ENCODE data around the gene CEACAM3. TPM values are rescaled to one million over a fixed set of nuclear protein-coding genes. Genes with fewer than 3 reads are reported as not detected.

CEACAM3 gene
- total RNA-seq, 1 donor from 2014 or later, result not detected

DNA sequence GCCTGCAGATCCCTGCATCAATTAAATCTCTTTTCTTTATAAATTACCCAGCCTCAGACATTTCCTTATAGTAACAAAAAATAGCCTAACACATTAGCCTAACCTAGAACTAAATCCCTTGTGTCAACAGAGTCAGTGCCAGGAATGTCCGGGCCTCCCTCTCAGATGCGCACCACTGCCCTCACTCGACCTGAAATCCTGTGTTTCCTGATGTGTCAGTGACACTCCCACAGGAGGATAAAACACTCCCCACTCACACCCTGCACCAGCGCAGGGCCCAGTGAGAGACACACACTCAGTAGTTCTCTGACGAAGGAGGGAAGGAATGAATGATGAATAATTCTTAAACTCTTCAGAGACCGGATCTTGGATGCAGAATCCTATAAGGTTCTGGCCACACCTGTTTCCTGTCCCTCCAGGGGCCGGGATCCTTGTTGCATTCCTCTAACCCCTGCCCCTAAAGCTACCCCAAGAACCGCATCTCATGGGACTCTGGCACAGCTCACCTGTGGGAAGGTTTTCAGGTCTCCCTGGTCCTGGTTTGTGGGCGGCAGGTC lies 3.1 kb downstream of the CEACAM3 start:
- no peak overlapping the region for H3K27ac Mint-ChIP-seq
- H3K4me1 Mint-ChIP-seq (ENCODE audit: low read depth), result peaks cover 35% of the 10 kb centered on the region
- peaks cover 4% of the 10 kb centered on the region for H3K36me3 Mint-ChIP-seq (ENCODE audit: low read depth)
- DNase-seq (ENCODE audit: low spot score), result no peak
- H3K4me3 Mint-ChIP-seq, result no peak overlapping the region
- H3K9me3 Mint-ChIP-seq, result no peaks in the 10 kb centered on the region
- intact Hi-C loops (cut with micrococcal nuclease), result no loop called here
- H3K27me3 Mint-ChIP-seq (ENCODE audit: insufficient read depth), result peaks cover 16% of the 10 kb centered on the region

DNA sequence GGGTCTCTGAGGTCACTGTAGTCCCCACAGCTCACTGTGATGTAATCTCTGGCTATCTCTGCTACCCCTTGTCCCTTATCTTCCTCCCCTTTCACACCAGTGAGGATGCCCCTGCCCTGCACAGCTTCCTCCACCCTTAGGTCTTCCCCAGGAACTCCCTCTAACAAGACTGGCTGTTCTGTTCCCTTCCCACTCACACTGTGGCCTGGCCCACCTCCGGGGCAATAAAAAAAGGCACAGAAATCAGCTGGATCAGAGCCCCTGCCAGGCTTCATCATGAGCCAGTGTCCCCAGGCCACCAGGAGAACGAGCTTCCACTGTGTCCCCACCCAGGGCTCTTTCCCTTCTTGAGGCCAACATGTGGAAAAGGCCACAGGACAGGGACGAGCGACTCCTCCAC lies 4.6 kb downstream of the CEACAM3 start:
- H3K9me3 Mint-ChIP-seq, result no peaks in the 10 kb centered on the region
- H3K36me3 Mint-ChIP-seq (ENCODE audit: low read depth), result peaks cover 4% of the 10 kb centered on the region
- H3K27ac Mint-ChIP-seq, result no peak overlapping the region
- DNase-seq (ENCODE audit: low spot score), result no peak
- no peak overlapping the region for H3K4me3 Mint-ChIP-seq
- H3K4me1 Mint-ChIP-seq (ENCODE audit: low read depth), result peaks cover 39% of the 10 kb centered on the region
- peaks cover 11% of the 10 kb centered on the region for H3K27me3 Mint-ChIP-seq (ENCODE audit: insufficient read depth)
- intact Hi-C loops (cut with micrococcal nuclease), result no loop called here

DNA sequence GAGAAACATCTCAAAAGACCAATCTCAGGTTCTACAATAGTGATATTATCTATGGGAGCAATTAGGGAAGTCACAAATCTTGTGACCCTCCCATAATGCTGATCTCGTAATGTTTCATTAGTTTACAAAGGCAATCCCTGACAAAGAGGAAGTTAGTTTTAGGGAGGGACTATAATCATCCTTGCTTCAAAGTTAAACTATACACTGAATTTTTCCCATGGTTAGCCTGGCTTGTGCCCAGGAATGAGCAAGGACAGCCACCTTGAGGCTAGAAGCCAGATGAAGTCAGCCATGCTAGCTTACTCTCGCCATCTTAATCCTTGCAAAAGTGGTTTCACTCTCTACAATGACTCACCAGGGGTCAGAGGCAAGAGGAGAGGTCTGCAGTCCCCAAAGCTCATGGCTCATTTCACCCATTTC lies 5.4 kb downstream of the CEACAM3 start:
- H3K4me1 Mint-ChIP-seq (ENCODE audit: low read depth), result peaks cover 42% of the 10 kb centered on the region
- DNase-seq (ENCODE audit: low spot score), result no peak
- peaks cover 5% of the 10 kb centered on the region for H3K27me3 Mint-ChIP-seq (ENCODE audit: insufficient read depth)
- no peak overlapping the region for H3K4me3 Mint-ChIP-seq
- no peaks in the 10 kb centered on the region for H3K9me3 Mint-ChIP-seq
- H3K27ac Mint-ChIP-seq, result peak overlapping the region; percentile 5
- intact Hi-C loops (cut with micrococcal nuclease), result no loop called here
- peaks cover 4% of the 10 kb centered on the region for H3K36me3 Mint-ChIP-seq (ENCODE audit: low read depth)

DNA sequence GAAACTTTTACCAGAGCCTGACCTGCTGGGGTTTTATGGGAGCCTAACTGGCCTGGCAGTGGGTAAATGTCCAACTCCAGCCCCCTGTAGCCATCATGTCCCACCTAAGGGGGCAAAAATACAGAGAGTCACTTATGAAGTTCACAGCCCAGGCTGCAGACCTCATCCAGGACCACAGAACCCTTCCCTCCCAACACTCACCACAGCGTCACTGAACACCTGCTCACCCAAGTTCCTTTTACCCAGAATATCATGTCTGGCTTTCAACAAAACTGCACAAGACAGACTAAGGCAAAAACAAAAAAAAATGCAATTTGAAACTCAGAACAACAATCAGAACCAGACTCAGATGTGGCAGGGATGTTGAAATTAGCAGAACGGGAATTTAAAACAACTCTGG lies 6.4 kb downstream of the CEACAM3 start:
- H3K27me3 Mint-ChIP-seq (ENCODE audit: insufficient read depth), result peaks cover 2% of the 10 kb centered on the region
- H3K4me3 Mint-ChIP-seq, result no peak overlapping the region
- H3K9me3 Mint-ChIP-seq, result no peaks in the 10 kb centered on the region
- peaks cover 4% of the 10 kb centered on the region for H3K36me3 Mint-ChIP-seq (ENCODE audit: low read depth)
- intact Hi-C loops (cut with micrococcal nuclease), result no loop called here
- H3K4me1 Mint-ChIP-seq (ENCODE audit: low read depth), result peaks cover 42% of the 10 kb centered on the region
- H3K27ac Mint-ChIP-seq, result peak overlapping the region; percentile 69
- no peak for DNase-seq (ENCODE audit: low spot score)

DNA sequence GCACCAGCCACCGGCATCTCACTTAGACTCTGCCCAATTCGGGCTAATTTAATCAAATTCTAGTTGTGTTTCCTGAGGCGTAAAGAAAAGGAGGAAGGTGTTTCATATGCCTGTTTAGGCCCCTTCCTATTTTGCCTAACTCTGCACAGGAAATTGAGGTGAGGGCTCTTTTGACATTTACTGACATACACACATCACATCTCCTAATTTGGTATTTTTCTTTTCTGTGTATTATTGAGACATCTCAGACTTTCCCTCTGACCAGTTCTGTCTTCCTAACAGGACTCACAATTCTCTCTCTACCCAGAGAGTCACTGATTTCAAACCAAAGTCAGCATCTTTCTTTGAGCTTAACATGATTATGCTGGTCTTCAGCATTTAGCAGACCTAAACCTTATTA lies 7.9 kb downstream of the CEACAM3 start:
- H3K4me3 Mint-ChIP-seq, result no peak overlapping the region
- H3K27ac Mint-ChIP-seq, result peak overlapping the region; percentile 83
- DNase-seq (ENCODE audit: low spot score), result no peak
- H3K4me1 Mint-ChIP-seq (ENCODE audit: low read depth), result peaks cover 47% of the 10 kb centered on the region
- no peaks in the 10 kb centered on the region for H3K9me3 Mint-ChIP-seq
- intact Hi-C loops (cut with micrococcal nuclease), result no loop called here
- H3K36me3 Mint-ChIP-seq (ENCODE audit: low read depth), result peaks cover 4% of the 10 kb centered on the region
- H3K27me3 Mint-ChIP-seq (ENCODE audit: insufficient read depth), result no peaks in the 10 kb centered on the region

DNA sequence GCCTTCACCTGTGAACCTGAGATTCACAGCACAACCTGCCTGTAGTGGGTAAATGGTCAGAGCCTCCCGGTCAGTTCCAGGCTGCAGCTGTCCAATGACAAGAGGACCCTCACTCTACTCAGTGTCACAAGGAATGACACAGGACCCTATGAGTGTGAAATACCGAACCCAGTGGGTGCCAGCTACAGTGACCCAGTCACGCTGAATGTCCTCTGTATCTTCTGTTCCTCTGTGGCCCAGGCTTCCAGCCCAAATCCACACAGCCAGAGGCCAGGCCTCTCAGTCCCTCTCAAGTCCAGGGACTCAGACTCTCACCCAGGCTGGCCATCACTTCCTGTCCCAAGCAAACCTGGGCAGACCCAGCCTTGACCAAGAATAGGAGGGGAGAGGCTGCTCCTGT lies 10.8 kb downstream of the CEACAM3 start:
- Mint-ChIP-seq H3K27me3 (ENCODE audit: insufficient read depth) (no peaks in the 10 kb centered on the region), H3K4me3 (no peak overlapping the region), H3K36me3 (ENCODE audit: low read depth) (peaks cover 4% of the 10 kb centered on the region), H3K9me3 (no peaks in the 10 kb centered on the region), H3K4me1 (ENCODE audit: low read depth) (peaks cover 38% of the 10 kb centered on the region), H3K27ac (no peak overlapping the region)
- intact Hi-C loops (cut with micrococcal nuclease), result no loop called here
- no peak for DNase-seq (ENCODE audit: low spot score)

DNA sequence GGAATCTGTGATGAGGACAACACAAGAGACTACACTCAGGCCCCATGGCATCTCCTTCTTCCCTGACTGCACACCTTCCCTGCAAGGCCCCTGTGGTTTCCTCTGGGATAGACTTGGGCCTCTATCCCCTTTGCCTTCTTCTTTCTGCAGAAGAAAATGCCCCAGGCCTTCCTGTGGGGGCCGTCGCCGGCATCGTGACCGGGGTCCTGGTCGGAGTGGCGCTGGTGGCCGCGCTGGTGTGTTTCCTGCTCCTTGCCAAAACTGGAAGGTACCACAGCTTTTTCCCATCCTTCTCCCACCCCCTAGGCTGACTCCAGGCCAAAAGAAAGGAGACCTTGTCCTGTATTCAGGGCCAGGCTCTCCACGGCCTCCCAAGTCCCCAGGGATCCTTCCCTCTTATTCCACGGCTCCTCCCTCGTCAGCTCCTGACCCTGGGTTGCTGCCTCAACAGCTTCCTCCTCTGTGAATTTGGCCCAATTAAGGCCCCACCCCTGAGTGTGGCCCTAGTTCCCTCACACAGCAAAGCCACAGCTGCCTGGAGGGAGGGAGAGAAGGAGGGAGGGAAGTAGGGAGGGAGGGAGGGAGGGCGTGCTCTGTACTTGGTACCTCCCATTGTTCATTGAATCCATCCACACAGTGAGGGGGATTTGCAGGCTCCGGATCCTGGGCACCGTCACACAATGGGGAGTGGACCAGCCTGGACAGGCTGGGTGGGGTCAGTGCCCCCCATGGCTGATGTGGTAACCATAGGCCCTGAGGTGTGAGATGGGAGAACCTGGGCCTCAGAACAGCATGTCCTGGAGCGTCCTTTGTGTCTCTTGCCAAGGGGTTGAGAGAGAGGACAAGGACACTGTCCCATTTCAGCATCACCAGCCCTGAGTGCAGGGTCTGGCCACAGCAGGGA lies 12.5 kb downstream of the CEACAM3 start:
- Mint-ChIP-seq H3K4me3 (no peak overlapping the region), H3K27ac (no peak overlapping the region), H3K27me3 (ENCODE audit: insufficient read depth) (no peaks in the 10 kb centered on the region), H3K36me3 (ENCODE audit: low read depth) (peaks cover 3% of the 10 kb centered on the region), H3K4me1 (ENCODE audit: low read depth) (peaks cover 30% of the 10 kb centered on the region), H3K9me3 (no peaks in the 10 kb centered on the region)
- no peak for DNase-seq (ENCODE audit: low spot score)
- intact Hi-C loops (cut with micrococcal nuclease), result no loop called here

DNA sequence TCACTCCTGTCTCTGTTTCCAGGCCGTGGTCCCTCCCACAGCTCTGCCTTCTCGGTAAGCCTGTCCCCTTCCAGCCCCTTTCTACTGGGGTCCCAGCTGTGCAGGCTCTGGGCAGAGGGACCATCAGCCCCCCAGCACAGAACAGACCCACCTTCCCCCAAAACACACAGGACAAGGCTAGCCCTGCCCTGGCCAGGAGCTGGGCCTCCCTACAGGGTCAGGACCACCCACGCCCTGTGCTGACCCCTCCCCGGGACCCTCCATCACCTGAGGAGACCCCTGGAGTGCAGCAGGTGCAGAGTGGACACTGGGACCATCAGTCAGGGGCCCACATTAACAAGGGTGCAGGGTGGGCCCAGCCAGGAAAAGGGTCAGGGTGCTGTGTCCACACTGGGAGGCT lies 13.9 kb downstream of the CEACAM3 start:
- no peaks in the 10 kb centered on the region for H3K36me3 Mint-ChIP-seq (ENCODE audit: low read depth)
- intact Hi-C loops (cut with micrococcal nuclease), result no loop called here
- H3K9me3 Mint-ChIP-seq, result no peaks in the 10 kb centered on the region

DNA sequence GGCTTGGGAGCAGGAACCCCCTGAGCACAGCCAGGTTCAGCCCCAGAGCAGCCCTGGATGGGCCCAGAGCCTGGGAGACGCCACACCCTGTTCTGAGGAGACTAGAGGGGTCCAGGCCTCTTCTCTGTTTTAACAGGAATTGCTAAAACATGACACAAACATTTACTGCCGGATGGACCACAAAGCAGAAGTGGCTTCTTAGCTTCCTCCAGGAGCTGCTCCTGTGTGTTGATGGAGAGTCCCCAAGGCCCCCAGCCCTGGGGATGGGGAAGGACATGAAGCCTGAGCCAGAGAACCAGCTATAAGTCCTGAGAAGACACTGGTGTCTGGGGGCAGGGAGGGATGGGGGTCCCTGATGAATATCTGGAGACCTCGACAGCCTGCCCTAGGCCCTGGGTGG lies 14.6 kb downstream of the CEACAM3 start:
- peaks cover 28% of the 10 kb centered on the region for H3K4me1 Mint-ChIP-seq (ENCODE audit: low read depth)
- intact Hi-C loops (cut with micrococcal nuclease), result no loop called here
- H3K36me3 Mint-ChIP-seq (ENCODE audit: low read depth), result no peaks in the 10 kb centered on the region
- no peak overlapping the region for H3K4me3 Mint-ChIP-seq
- no peak overlapping the region for H3K27ac Mint-ChIP-seq
- no peaks in the 10 kb centered on the region for H3K27me3 Mint-ChIP-seq (ENCODE audit: insufficient read depth)
- no peaks in the 10 kb centered on the region for H3K9me3 Mint-ChIP-seq
- DNase-seq (ENCODE audit: low spot score), result no peak

More for the DNA sequence above, 13.9 kb downstream of the CEACAM3 start:
- Mint-ChIP-seq H3K27me3 (ENCODE audit: insufficient read depth) (no peaks in the 10 kb centered on the region), H3K27ac (no peak overlapping the region), H3K4me1 (ENCODE audit: low read depth) (peaks cover 30% of the 10 kb centered on the region), H3K4me3 (no peak overlapping the region)
- no peak for DNase-seq (ENCODE audit: low spot score)

DNA sequence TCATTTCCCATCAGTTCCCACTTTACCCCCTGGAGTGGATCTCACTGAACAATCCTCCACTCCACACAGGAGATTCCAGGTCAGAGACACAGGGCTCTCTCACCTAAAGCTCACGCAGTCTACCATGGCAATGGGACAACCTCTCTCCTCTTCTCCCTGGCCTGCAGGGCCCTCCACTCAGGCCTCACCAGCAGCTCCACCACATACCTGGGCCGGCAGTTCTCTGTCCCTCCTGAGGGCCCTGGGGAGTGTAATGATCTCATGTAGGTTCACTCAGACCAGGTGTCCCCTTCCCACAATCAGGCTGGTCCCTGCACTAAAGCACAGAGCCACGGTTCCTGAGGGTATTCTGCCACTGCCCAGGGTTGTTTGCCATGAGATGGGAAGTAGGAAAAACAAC lies 15.6 kb downstream of the CEACAM3 start:
- H3K4me1 Mint-ChIP-seq (ENCODE audit: low read depth), result peaks cover 25% of the 10 kb centered on the region
- no peak overlapping the region for H3K4me3 Mint-ChIP-seq
- intact Hi-C loops (cut with micrococcal nuclease), result no loop called here
- DNase-seq (ENCODE audit: low spot score), result no peak
- no peaks in the 10 kb centered on the region for H3K27me3 Mint-ChIP-seq (ENCODE audit: insufficient read depth)
- no peaks in the 10 kb centered on the region for H3K9me3 Mint-ChIP-seq
- no peaks in the 10 kb centered on the region for H3K36me3 Mint-ChIP-seq (ENCODE audit: low read depth)
- H3K27ac Mint-ChIP-seq, result no peak overlapping the region

DNA sequence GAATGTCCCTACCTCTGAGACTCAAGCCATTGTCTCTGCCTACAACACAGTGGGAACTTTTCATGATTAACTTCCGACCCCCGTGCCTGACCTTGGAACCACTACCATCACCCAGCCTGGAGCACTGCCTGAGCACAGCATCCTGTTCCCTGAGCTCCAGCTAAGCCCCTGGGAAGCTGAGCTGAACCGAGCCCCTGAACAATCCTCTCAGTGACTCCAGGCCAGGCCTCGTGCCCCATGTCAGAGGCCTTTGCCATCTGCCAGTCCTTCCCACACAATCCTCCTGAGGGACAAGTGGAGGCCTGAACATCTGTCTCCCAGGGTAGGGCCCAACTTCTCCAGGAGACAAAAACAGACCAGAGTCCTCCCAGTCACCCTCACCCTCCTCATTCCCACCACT lies 17.5 kb downstream of the CEACAM3 start:
- Mint-ChIP-seq H3K9me3 (no peaks in the 10 kb centered on the region), H3K4me1 (ENCODE audit: low read depth) (peaks cover 20% of the 10 kb centered on the region), H3K36me3 (ENCODE audit: low read depth) (no peaks in the 10 kb centered on the region), H3K4me3 (no peak overlapping the region), H3K27ac (no peak overlapping the region), H3K27me3 (ENCODE audit: insufficient read depth) (peaks cover 8% of the 10 kb centered on the region)
- intact Hi-C loops (cut with micrococcal nuclease), result no loop called here
- DNase-seq (ENCODE audit: low spot score), result no peak

DNA sequence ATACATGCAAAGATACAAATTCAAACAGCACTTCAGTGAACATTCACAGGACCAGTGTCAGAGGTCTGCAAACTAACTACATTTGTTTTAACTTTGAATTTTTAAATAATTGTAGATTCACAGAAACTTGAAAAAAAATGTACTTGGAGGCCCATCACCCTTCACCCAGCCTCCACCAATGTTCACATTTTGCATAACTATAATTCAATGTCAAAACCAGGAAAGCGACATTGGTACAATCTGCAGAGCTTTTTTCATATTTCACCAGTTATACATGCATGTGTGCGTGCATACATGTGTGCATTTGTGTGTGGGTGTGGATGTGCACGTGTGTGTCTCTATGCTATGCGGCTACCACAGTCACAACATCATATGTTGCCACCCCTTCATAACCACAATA lies 18.9 kb downstream of the CEACAM3 start:
- DNase-seq (ENCODE audit: low spot score), result no peak
- Mint-ChIP-seq H3K9me3 (no peaks in the 10 kb centered on the region), H3K27me3 (ENCODE audit: insufficient read depth) (peaks cover 10% of the 10 kb centered on the region), H3K4me1 (ENCODE audit: low read depth) (peaks cover 20% of the 10 kb centered on the region), H3K27ac (no peak overlapping the region), H3K36me3 (ENCODE audit: low read depth) (no peaks in the 10 kb centered on the region), H3K4me3 (no peak overlapping the region)
- intact Hi-C loops (cut with micrococcal nuclease), result no loop called here

DNA sequence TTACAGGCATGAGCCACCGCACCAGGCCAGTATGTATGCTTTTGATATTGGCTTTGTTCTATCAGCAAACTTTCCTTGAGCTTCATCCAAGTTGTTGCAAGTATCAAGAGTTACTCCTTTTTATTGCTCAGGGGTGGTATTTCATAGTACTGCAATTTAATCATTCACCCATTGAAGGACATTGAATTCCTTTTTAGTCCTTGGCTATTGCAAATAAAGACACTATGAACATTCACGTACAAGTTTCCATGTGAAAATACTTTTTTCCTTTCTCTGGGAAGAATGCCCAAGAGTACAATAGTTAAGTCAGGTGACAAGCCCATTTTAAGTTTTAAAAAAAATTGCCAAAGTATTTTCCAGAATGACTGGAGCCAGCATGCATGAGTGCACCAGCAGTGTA lies 20.4 kb downstream of the CEACAM3 start:
- peaks cover 24% of the 10 kb centered on the region for H3K27me3 Mint-ChIP-seq (ENCODE audit: insufficient read depth)
- H3K4me1 Mint-ChIP-seq (ENCODE audit: low read depth), result peaks cover 24% of the 10 kb centered on the region
- H3K27ac Mint-ChIP-seq, result no peak overlapping the region
- DNase-seq (ENCODE audit: low spot score), result no peak
- H3K36me3 Mint-ChIP-seq (ENCODE audit: low read depth), result no peaks in the 10 kb centered on the region
- intact Hi-C loops (cut with micrococcal nuclease), result no loop called here
- H3K4me3 Mint-ChIP-seq, result no peak overlapping the region
- H3K9me3 Mint-ChIP-seq, result no peaks in the 10 kb centered on the region

All from activated T-helper 1 cell treated with anti-CD3 and anti-CD28 coated beads, Interleukin-12 subunit alpha, Interleukin-12 subunit beta, Interleukin-2, Interleukin-4 antibody, amounts not matched to agents 30 ng/mL and 10 ng/mL and 1 ng/mL, durations not matched to agents 14 hours and 24 hours and 36 hours (primary cell).